Fibroblast of skin of abdomen (primary cell): ENCODE measurements around the gene MAP2K1.

Source experiments
- DNase-seq: peaks from one replicate; pipeline ENCODE4 v3.0.0-alpha.2; 2013

The MAP2K1 gene

DNA sequence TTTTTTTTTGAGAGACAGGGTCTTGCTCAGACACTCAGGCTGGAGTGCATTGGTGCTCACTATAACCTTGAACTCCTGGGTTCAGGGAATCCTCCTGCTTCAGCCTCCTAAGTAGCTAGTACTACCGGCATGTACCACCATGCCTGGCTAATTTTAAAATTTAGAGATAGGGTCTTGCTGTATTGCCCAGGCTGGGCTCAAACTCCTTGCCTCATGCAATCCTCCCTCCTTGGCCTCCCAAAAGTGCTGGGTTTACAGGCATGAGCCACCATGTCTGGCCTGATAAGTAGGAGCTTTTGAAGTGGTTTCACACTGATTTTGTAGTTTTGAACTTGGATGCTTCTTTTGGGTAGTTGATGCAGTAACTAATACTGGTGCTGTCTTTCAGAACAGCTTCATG lies 7.8 kb downstream of the MAP2K1 start:
- DNase-seq = no peak

DNA sequence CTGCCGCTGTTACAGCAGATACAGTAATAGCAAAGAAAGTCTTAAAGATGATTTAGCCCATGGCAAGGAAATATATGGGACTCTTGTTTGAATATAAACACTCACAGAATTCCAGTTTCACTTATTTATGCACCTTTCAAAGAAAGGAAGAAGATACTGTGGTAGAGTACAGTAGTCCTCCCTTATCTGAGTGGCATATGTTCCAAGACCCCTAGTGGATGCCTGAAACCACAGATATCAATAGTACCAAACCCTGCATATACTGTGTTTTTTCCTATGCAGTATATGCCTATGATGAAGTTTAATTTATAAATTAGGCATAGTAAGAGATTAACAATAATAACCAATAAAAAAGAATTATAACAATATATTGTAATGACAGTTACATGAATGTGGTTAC lies 8.2 kb downstream of the MAP2K1 start:
- DNase-seq = no peak

DNA sequence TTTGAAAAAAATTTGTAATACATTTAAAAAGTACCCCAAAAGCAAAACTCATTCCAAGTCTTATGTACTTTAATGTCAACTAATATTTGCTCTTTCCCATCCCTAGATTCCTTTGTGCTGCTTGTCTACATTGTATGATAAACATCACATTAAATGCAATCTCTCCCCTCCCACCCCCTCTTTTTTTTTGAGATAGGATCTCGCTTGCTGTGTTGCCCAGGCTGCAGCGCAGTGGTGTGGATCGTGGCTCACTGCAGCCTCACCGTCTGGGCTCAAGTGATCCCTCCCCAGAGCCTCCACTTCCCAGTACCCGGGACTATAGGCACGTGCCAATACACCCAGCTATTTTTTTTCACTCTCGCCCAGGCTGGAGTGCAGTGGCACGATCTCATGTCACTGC lies 12.6 kb downstream of the MAP2K1 start:
- DNase-seq = no peak

- DNase-seq = peak; percentile 28
Measured at GRCh38 chr15:66400351-66400774, 13.7 kb downstream of the MAP2K1 start.

GRCh38 chr15:66401130-66402021 lies 14.7 kb downstream of the MAP2K1 start:
- peak; percentile 41 for DNase-seq

DNA sequence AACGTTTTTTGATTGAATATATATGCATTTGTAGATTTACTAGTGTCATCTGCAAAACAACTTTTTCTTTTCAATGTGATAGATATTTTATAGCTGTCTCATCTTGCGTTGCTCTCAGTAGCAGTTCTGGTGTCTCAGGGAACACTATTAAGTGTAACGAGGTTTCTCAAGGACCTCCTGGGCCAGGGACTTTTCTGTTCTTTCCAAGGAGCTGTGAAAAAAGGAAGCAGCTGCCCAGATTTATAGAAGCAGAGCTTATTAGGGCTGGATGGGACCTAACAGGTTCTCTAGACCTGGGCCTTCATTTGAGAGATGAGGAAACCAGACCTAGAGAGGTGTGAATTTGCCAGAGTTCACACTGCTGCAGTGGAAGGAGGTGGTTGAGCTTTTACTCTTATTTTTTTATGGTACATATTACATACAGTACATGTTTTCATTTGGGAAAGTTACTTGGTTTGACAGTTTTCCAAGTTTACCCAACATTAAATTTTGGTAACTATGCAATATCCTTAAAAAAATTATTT lies 16.1 kb downstream of the MAP2K1 start:
- no peak for DNase-seq

- no peak for DNase-seq
Measured at GRCh38 chr15:66403323-66403722, 16.6 kb downstream of the MAP2K1 start.

DNA sequence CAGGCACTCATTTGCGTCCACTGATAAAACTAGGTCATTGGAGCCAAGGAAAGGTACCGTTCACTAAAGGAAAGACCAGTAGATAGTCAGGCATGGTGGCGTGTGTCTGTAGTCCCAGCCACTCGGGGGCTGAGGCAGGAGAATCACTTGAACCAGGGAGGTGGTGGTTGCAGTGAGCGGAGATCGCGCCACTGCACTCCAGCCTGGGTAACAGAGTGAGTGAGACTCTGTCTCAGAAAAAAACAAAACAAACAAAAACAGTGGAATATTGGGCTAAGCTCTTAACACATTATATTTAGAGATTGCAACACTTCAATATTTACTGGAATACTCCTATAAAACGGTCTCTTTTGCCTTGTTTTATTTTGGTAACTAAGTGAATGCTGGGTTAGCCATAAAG lies 17.4 kb downstream of the MAP2K1 start:
- no peak for DNase-seq

DNA sequence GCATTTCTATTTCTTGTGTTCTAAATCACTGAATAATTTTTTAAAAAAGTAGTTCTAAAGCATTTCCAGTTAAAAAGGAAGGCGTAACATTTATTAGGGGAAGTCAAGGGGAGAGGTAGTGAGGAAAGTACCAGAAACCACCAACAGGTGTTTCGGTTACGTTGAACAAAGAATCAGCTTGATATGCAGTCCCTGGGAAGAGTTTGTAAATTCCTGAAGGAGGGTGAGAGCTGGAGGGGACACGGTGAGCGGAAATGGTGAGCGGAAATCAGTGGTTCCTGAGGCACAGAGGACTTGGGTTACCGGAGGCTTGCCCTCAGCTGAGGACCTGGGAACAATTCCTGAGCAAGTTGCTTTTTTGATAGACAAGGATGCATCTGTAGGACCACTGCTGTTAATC lies 17.8 kb downstream of the MAP2K1 start:
- DNase-seq = no peak

DNA sequence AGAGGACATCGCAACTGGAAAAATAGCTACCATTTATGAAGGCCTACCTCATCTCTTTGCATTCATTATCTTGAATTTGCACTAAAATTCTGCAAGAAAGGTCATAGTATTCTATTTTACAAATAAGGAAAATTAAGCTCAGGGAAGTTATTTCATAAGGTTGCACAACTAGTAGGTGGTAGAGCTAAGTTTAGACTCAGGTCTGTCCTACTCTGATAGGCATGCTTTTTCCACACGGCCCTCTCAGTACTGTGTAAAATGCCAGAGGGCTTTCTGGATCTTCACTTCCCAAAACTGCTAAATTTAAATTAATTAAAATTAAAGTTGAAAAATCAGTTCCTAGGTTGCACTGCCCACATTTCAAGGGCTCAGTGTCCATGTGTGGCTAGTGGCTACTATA lies 18.3 kb downstream of the MAP2K1 start:
- DNase-seq = no peak

DNA sequence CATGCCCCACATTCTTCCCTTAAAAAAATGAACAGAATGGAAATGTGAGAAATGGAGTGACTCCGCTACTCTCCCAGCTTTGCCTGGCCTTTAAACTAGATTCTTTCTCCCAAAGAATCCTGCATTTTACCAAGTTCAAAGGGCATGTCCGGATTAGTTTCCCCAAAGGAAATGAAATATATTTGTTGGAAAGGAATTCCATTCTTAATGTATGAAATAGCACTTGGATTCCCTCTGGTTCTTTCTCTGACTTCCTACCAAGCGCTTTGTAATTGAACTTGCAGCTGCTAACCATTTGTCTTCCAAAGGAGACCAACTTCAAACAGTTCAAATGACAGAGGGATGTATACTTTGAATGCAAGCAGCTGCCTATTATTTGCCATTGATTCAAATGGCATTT lies 18.9 kb downstream of the MAP2K1 start:
- peak; percentile 43 for DNase-seq

DNA sequence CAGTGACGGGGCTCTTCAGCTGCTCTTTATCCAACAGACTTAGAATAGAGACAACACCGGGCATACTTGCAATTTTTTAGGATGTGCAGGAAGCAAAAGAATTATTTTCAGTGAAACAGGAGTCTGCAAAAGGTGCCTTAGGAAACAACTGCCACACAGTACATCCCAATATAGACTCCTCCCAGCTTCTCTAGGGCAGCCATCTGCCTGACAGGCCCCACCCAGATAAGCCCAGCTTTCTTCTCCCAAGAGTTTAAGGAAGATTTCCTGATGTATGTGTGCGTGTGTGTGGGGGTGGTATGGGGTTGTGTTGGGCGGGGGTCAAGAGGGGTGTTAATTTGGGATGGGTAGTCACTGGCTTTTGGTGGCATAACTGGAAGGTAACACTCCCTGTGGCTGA lies 21.5 kb downstream of the MAP2K1 start:
- no peak for DNase-seq

- DNase-seq = no peak
Measured at GRCh38 chr15:66408675-66409282, 22.1 kb downstream of the MAP2K1 start.

GRCh38 chr15:66409565-66410108 lies 22.9 kb downstream of the MAP2K1 start:
- no peak for DNase-seq

- no peak for DNase-seq
Measured at GRCh38 chr15:66411190-66411589, 24.5 kb downstream of the MAP2K1 start.

DNA sequence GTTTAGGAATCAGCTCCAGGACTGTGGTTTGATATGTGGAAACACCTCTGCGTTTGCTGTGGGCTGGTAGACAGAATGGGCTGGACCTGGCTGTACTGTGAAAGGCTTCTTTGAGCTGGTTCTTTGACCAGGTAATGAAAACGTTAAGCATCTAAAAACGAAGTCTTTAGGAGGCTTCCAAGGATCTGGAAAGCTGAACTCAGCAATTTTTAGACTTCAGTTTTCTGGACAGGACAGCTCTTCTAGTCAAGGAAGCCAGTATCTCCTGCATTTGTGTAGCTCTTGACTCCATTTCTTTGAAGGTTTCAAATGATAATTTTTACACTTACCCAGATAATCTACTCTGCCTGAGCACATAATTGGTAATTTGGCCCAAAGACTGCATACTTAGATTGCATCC lies 25.5 kb downstream of the MAP2K1 start:
- no peak for DNase-seq

- no peak for DNase-seq
Measured at GRCh38 chr15:66413579-66413978, 26.9 kb downstream of the MAP2K1 start.

GRCh38 chr15:66415360-66415759 lies 28.6 kb downstream of the MAP2K1 start:
- no peak for DNase-seq

- DNase-seq = no peak
Measured at GRCh38 chr15:66417736-66418135, 31.0 kb downstream of the MAP2K1 start.

DNA sequence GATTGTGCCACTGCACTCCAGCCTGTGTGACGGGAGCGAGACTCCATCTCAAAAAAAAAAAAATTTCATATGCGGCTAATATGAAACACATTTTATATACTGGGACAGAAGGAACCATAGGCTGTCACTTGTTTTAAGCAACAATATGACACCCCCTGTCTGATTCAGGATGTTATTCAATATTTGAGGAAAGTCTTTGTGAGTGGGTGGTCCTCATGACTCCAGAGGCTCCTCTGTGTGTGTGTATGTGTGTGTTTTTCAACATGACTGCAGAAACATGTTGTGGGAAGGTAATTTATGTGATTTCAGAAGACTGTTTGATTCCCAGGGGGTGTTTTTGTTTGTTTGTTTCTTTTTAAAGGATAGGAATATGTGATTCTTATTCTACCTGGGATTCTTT lies 32.8 kb downstream of the MAP2K1 start:
- DNase-seq = no peak

DNA sequence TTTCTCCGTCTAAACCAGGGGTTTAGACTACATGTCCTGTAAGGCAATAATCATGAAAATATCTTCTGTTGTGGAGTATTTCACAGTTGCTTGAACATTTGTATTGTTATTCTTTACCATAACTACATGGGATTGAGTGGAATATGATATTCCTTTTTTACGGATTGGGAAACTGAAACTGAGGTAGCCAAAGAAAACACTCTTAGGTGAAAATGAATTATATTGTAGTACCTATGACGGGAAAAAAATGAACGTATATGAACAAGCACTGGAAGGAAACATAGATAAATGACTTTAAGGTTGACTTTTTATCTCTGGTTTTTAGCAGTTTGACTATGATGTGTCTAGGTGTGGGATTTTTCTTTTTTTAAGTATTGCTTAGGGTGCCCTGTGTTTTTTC lies 35.6 kb downstream of the MAP2K1 start:
- DNase-seq = no peak

DNA sequence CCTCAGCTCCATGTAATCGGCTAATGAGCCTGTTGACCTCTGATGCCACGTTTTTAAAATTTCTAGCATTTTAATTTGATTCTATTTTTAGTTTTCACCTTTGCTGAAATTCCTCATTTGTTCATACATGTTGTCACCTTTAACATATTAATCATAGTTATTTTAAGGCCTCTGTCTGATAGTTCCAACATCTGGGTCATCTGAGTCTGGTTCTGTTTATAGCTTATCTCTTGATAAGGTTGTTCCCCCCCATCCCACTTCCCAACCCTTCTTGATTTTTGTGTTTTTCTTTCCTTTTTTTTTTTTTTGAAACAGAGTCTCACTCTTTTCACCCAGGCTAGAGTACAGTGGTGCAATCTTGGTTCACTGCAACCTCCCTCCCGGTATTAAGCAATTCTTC lies 36.4 kb downstream of the MAP2K1 start:
- DNase-seq = no peak

DNA sequence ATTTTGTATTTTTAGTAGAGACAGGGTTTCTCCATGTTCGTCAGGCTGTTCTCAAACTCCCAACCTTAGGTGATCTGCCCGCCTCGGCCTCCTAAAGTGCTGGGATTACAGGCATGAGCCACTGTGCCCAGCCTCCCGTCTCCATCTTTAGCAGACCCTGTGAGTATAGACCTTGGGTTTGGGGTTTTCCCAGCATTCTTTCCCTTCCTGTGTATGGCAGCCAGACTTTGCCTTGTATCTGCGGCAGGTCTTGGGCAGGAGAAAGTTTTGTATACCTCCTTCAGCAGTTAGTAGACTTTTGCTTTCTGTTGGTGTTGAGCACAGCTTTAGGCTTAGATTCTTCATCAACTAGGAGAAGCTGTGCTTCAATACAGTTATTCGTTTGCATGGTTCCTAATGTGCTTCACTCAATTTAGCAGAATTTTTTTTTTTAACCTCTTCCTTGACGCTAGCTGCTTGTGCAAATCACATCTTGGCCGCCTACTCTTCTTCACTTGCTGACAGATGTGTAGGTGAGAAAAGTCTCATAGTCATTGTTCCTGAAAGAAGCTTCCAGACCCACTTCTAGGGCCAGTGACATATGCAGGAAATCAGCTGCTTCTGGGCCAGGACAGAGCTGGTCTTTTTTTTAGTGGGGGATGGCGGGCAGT lies 38.4 kb downstream of the MAP2K1 start:
- no peak for DNase-seq
